Gastrocnemius medialis (tissue), 4 donors: Measurements from ENCODE around the gene DNAJC11. TPM values are rescaled to one million over a fixed set of nuclear protein-coding genes. Genes with fewer than 3 reads are reported as not detected.
"Not testable (repeated sequence)": the region's sequence is repeated elsewhere in the genome, so short reads cannot be mapped to it uniquely, and the experiment has no call there.

Source experiments
- ATAC-seq, 2 donors: fragments of 150-250 bp; one replicate each; pipeline ENCODE4 v1.9.1; 2016
- DNase-seq, 2 donors: peaks; one replicate each; pipeline ENCODE4 v3.0.0-alpha.2; 2019
- H3K27ac ChIP-seq, 4 donors: fragments of 200-600 bp; sonication (generic); 1 replicate in 1 of 4; 2 replicates in 3 of 4; pipeline ENCODE4 v1.5.1; 2016 to 2018; ENCODE audit warnings: mild to moderate bottlenecking in 2 of 4, moderate library complexity in 1 of 4
- H3K27me3 ChIP-seq, 3 donors: fragments of 200-600 bp; sonication (generic) in 2 of 3; 1 replicate in 1 of 3; 2 replicates in 2 of 3; pipeline versions ENCODE4 v1.5.1 to v1.6.0; 2016 to 2019; ENCODE audit warnings: mild to moderate bottlenecking in 1 of 3, moderate library complexity in 1 of 3
- H3K36me3 ChIP-seq, 2 donors: fragments of 200-600 bp; sonication (generic) in 1 of 2; one replicate each; pipeline ENCODE4 v1.5.1; 2017 to 2018
- H3K4me1 ChIP-seq, 2 donors: fragments of 200-600 bp; sonication (generic) in 1 of 2; one replicate each; pipeline ENCODE4 v1.5.1; 2016 to 2017; ENCODE audit warnings: mild to moderate bottlenecking in 2 of 2
- H3K4me3 ChIP-seq, 4 donors: fragments of 200-600 bp; sonication (generic) in 3 of 4; 1 replicate in 1 of 4; 2 replicates in 3 of 4; pipeline ENCODE4 v1.5.1; 2016 to 2019; ENCODE audit warnings: mild to moderate bottlenecking in 2 of 4
- H3K9me3 ChIP-seq, 3 donors: fragments of 200-600 bp; sonication (generic) in 2 of 3; 1 replicate in 1 of 3; 2 replicates in 2 of 3; pipeline ENCODE4 v1.5.1; 2016 to 2019
- CTCF ChIP-seq, 5 experiments: fragments of 450-650 bp in 3 of 5; fragments of 200-600 bp in 2 of 5; sonication (generic) in 2 of 5; IDR thresholded peaks in 4 of 5; conservative IDR thresholded peaks in 1 of 5; 1 replicate in 4 of 5; 2 replicates in 1 of 5; pipeline ENCODE4 v1.5.1; 2016 to 2019; ENCODE audit warnings: antibody characterized with exemption in 5 of 5, mild to moderate bottlenecking in 3 of 5, moderate library complexity in 3 of 5
- POLR2A ChIP-seq, 2 donors: fragments of 450-650 bp; IDR thresholded peaks; one replicate each; pipeline ENCODE4 v1.6.1; 2017; ENCODE audit warnings: antibody characterized with exemption in 2 of 2, mild to moderate bottlenecking in 2 of 2, moderate library complexity in 2 of 2
- in situ Hi-C, 4 donors: fragments of 200-750 bp; cut with MboI; loops; one replicate each; pipeline versions ENCODE4 v1.15.0 to v1.8.0; 2017; ENCODE audit warnings: low sequenced_read_pairs in 4 of 4
- intact Hi-C: fragments of 100-400 bp; cut with DNase I; formaldehyde crosslinking; loops from one replicate; pipeline ENCODE4 v1.15.1; 2023; ENCODE audit warnings: low total_unique reads
- total RNA-seq, 4 donors: library from RNA; depleted of rRNA; stranded (reverse); fragments of >200 nt; gene quantifications; one replicate each; pipeline versions ENCODE4 v1.1.0 to v1.2.3, GENCODE V29; 2016

Gene DNAJC11
- total RNA-seq, 4 donors from 2014 or later: 23.3 to 40.7 (median 30.8) TPM

GRCh38 chr1:6648556-6648955 lies 53.1 kb downstream of the DNAJC11 start:
- TF ChIP-seq CTCF (IDR thresholded peaks at IDR 0.05 in 4 of 5, conservative IDR thresholded peaks at IDR 0.05 in 1 of 5) (no peak), POLR2A (IDR thresholded peaks at IDR 0.05) (no peak)
- no peaks in the 10 kb centered on the region for H3K27me3 ChIP-seq
- no peak overlapping the region for H3K27ac ChIP-seq
- DNase-seq: no peak
- in situ Hi-C loops (loop anchor here (10.0 to 25.0 kb wide), 3 partner anchors 94 to 164 kb away; partner anchors contain the start of genes NOL9 (in 1 of the 4), PLEKHG5 (in 1 of the 4) and TAS1R1 (in 1 of the 4)), intact Hi-C loops (no loop called here)
- H3K36me3 ChIP-seq: peaks cover 2 to 42% of the 10 kb centered on the region in 2 donors
- no peak for ATAC-seq
- H3K4me3 ChIP-seq: no peak overlapping the region
- no peaks in the 10 kb centered on the region for H3K4me1 ChIP-seq
- no peaks in the 10 kb centered on the region for H3K9me3 ChIP-seq

DNA sequence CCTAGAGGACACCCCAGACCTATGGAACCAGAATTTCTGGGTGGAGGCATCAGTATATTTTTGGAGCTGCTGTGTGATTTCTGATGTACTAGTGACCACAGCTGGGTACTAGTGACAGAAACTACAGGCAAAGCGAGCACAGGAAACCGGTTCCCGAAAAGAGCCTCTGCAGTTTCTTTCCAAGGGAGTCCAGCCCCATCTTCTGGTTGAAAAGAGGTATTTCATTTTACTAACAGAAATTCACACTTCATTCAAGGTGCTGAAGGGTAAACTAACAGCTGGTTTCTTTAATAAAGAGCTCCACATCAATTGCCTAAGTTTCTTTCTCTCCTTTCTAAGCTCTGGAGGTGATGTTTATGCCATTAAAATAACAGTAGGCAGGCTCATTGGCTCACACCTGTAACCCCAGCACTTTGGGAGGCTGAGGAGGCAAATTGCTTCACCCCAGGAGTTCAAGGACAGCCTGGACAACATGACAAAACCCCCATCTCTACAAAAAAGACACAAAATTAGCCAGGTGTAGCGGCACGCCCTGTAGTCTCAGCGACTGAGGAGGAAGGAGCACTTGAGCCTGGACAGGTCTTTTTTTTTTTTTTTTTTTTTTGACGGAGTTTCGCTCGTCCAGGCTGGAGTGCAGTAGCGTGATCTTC lies 55.0 kb downstream of the DNAJC11 start:
- in situ Hi-C loops (loop anchor here (10.0 to 25.0 kb wide), 3 partner anchors 92 to 162 kb away; partner anchors contain the start of genes NOL9 (in 1 of the 4), PLEKHG5 (in 1 of the 4) and TAS1R1 (in 1 of the 4)), intact Hi-C loops (loop anchor here (1.0 kb wide), 2 partner anchors 92 to 160 kb away; partner anchors contain the start of gene NOL9)
- Histone ChIP-seq H3K36me3 (peaks cover 0 to 40% of the 10 kb centered on the region in 2 donors), H3K4me1 (no peaks in the 10 kb centered on the region), H3K27me3 (no peaks in the 10 kb centered on the region), H3K27ac (no peak overlapping the region), H3K9me3 (no peaks in the 10 kb centered on the region), H3K4me3 (no peak overlapping the region)
- ATAC-seq (peak; percentile 29 to 67), DNase-seq (no peak)
- TF ChIP-seq CTCF (IDR thresholded peaks at IDR 0.05 in 4 of 5, conservative IDR thresholded peaks at IDR 0.05 in 1 of 5) (peak; percentile 43 to 61 (median 60)), POLR2A (IDR thresholded peaks at IDR 0.05) (no peak)

DNA sequence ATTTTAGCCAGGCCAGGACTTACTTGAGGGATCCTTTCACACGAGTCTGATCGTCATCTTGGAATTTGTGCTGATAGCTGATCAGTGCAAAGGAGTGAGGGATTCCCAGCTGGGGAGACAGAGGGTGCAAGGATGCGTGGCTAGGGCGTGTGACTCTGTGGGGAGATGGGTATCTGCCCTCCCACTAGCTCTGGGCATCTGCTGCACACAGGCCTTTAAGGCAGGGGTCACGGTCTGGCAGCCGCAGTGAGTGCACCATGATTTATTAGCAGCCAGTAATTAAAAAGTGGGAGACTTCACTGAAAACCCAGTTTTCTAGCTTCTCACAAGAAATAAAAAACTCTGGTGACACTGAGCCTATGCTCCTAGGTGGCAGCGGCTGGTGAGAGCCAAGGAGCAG lies 56.6 kb downstream of the DNAJC11 start:
- in situ Hi-C loops (loop anchor here (10.0 to 25.0 kb wide), 3 partner anchors 90 to 160 kb away; partner anchors contain the start of genes NOL9 (in 1 of the 4), PLEKHG5 (in 1 of the 4) and TAS1R1 (in 1 of the 4)), intact Hi-C loops (no loop called here)
- Histone ChIP-seq H3K27me3 (no peaks in the 10 kb centered on the region), H3K27ac (no peak overlapping the region), H3K4me3 (no peak overlapping the region), H3K36me3 (peaks cover 0 to 53% of the 10 kb centered on the region in 2 donors), H3K9me3 (no peaks in the 10 kb centered on the region), H3K4me1 (no peaks in the 10 kb centered on the region)
- DNase-seq (no peak), ATAC-seq (no peak)
- TF ChIP-seq CTCF (IDR thresholded peaks at IDR 0.05 in 4 of 5, conservative IDR thresholded peaks at IDR 0.05 in 1 of 5): no peak
- no peak for TF ChIP-seq POLR2A (IDR thresholded peaks at IDR 0.05)

GRCh38 chr1:6640867-6641266 lies 60.7 kb downstream of the DNAJC11 start:
- ATAC-seq, intact Hi-C loops: not testable (repeated sequence)
- in situ Hi-C loops: loop anchor here (10.0 to 25.0 kb wide), 3 partner anchors 86 to 156 kb away; partner anchors contain the start of genes NOL9 (in 1 of the 4), PLEKHG5 (in 1 of the 4) and TAS1R1 (in 1 of the 4)

GRCh38 chr1:6638226-6638625 lies 63.4 kb downstream of the DNAJC11 start:
- Histone ChIP-seq H3K9me3 (no peaks in the 10 kb centered on the region), H3K4me3 (no peak overlapping the region), H3K27me3 (no peaks in the 10 kb centered on the region), H3K27ac (peak overlapping the region; percentile 21 to 56 (median 40)), H3K4me1 (peaks cover 0 to 10% of the 10 kb centered on the region in 2 donors), H3K36me3 (peaks cover 0 to 78% of the 10 kb centered on the region in 2 donors)
- intact Hi-C loops: no loop called here
- peak in 1 of 2 donors; percentile 67 for DNase-seq
- ATAC-seq: peak; percentile 15 to 20
- TF ChIP-seq CTCF (IDR thresholded peaks at IDR 0.05 in 4 of 5, conservative IDR thresholded peaks at IDR 0.05 in 1 of 5): no peak
- TF ChIP-seq POLR2A (IDR thresholded peaks at IDR 0.05): no peak
- in situ Hi-C loops: loop anchor here (5.0 to 25.0 kb wide), 4 partner anchors 53 to 151 kb away; partner anchors contain the start of genes NOL9 (in 1 of the 4), PLEKHG5 (in 1 of the 4) and ZBTB48 (in 1 of the 4)

More at GRCh38 chr1:6640867-6641266, 60.7 kb downstream of the DNAJC11 start:
- H3K36me3 ChIP-seq: peaks cover 0 to 87% of the 10 kb centered on the region in 2 donors
- H3K27ac ChIP-seq, H3K9me3 ChIP-seq, H3K27me3 ChIP-seq, H3K4me1 ChIP-seq, H3K4me3 ChIP-seq, DNase-seq: not testable (repeated sequence)
